HT1080 (cell line): ENCODE data around the gene CTNNA2. TPM values are rescaled to one million over a fixed set of nuclear protein-coding genes. Genes with fewer than 3 reads are reported as not detected.

ENCODE experiments used
- DNase-seq: peaks from one replicate; pipeline ENCODE4 v3.0.0-alpha.2; 2015; ENCODE audit warnings: low read depth
- total RNA-seq: library from RNA; depleted of rRNA; stranded (reverse); fragments of >200 nt; shearing (Covaris generic); gene quantifications from 2 replicates; pipeline ENCODE4 v1.2.3, GENCODE V29; 2014

The CTNNA2 gene
- total RNA-seq, 1 experiment from 2014 or later, result not detected

DNA sequence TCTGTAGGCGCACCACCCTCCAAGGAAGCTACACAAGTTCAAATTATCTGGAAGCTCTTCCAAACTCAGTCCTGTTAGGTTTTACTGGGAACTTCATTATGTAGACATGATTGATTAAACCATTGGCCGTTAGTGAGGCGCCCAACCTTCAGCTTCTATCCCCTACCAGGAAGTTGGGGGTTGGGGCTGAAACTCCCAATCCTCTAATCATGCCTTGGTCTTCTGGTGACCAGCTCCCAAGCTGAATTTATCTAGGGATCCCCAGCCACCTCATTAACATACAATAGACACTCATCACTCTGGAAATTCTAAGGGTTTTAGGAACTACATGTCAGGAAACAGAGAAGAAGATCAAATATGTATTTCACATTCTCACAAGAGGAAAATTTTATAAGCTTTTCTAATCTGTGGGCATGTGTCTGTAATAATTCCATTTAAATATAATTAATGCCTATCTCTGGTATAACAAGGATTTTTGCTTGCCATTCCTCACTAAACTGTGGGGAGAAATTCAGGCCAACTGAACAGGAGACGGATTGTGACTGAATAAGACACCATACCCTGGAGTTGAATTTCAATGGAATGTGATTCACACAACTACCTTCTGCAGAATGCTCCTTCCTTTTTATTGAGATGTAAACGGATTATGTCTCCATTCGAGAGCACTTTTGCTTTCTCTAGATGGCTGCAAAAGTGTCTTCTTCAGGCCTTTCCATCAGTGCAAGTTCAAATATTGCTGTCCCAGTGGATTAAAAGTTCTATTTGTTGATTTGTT, 463.1 kb downstream of the CTNNA2 start:
- no peak for DNase-seq

DNA sequence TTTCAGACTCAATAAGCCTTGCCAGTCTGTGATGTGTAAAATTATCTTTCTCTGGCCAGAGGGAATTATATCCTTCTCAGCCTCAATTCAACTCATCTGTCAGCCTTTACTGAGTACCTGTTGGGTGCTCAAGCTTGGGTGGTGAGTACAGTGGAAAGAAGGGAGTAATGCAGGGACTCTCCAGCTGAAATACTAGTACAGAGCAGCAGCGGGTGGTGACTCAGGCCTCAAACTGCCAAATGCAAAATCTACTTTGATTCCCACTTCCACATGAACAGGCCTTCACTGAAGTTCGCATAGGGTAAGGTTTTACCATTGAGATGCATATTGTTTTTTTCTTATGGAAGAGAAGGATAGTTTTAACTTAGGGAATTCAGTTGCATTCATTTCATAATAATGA, 464.9 kb downstream of the CTNNA2 start:
- DNase-seq, result peak; percentile 8

GRCh38 chr2:79980116-79980515, 467.3 kb downstream of the CTNNA2 start:
- no peak for DNase-seq

DNA sequence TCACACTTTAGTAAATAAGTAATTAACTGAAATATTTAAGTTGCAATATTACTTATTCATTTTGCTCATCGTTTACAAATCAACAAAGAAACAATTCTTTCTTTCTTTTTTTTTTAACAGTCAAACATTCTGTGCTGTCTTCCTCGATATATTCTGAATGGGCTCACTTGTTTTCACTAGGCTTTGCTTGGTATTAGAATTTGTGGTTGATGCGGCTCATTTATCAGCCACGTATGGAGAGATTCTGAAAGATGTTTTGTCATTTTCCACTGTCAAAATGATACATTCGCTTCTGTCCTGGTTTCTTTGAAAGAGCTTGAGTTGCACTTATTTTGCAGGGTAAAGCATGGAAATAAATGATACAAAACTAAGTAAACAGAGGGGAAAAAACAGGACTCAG, 468.0 kb downstream of the CTNNA2 start:
- DNase-seq, result no peak

DNA sequence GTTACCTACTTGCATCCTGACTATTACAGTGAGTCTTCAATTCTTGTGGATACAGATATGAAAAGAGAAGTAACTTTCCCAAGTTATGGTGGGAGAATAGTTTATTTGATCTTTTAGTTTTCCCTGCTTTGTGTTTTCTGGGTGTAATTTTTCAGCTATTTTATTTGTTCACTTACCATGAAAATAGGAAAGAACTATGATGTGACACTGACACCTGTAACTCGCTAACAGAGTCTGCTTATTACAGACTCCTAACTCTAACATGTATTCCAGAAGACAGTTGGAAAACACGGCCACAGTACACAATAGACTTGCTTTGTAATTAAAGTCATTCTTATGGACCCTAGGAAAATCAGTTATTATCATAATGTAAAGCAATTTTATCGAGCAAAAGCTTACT, 468.5 kb downstream of the CTNNA2 start:
- DNase-seq, result no peak

DNA sequence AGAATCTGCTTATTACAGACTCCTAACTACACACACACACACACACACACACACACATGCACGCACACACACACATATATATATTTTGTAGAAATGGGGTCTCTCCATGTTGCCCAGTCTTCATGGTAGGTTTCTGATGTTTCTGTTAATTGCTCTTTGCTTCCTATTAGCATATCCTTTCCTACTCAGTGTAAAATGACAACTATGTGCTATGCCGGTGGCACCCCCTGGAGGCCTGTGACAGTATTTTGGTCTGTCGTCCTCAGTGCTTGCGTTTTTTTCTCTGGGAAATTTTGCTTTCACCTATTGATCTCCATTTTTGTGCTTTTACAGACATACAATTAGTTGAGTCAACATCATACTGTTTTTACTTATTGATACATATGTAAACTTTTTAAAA, 469.6 kb downstream of the CTNNA2 start:
- peak; percentile 16 for DNase-seq

DNA sequence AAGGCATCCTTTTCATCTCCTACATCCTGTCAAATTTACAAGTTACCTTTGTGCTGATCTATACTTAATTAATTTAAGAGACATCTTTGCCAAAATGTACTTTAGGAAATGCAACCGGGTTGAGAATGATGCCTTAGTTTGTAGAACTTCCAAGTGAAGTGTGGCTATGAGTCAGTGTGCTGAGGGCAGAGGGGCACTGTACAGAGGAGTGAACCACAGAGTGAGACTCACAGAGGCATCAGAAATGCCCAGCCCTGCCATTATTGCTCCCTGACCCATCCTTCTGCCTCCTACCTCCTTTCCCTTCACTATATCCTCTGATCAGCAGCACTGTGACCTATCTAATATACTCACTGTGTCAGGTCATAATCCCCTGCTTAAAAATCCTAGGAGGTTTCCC, 471.6 kb downstream of the CTNNA2 start:
- peak; percentile 1 for DNase-seq

DNA sequence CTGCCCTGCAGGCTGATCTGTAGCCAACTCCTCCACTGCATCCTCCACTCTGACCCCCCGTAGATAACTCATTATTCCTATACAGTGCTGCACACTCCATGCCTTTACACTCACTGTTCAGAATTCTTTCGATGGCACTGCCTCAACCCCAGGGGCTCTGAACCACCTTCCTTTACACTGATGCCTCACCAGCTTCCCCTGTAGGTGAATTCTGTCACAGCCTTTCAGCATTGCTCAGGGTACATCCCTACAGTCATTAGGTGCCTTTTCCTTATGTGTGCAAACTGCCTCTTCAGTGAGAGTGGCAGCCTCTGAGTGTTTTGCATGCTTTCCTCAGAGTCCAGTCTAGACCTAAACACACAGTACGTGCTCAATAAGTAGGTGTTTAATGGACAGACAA, 472.3 kb downstream of the CTNNA2 start:
- DNase-seq, result no peak

- DNase-seq, result no peak
Observed at GRCh38 chr2:79985571-79985970, 472.7 kb downstream of the CTNNA2 start.

DNA sequence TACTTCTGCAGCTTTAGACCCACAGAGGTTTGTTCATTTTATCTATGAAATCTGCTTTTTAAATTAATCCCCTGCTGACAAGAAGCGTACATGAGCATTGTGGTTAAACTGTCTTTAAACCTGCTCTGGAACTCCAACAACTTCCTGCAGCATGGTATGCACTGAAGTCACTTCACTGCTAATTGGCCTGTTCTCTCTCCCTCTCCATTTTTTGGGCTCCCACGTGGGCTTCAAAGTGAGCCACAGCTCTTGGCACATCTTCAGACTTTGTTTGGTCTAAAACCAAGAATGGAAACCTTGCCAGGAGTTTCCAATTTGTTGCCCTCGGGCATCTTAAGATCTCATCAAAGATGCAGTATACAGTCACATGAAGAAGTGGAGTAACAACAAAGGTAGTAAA, 480.3 kb downstream of the CTNNA2 start:
- DNase-seq, result no peak

DNA sequence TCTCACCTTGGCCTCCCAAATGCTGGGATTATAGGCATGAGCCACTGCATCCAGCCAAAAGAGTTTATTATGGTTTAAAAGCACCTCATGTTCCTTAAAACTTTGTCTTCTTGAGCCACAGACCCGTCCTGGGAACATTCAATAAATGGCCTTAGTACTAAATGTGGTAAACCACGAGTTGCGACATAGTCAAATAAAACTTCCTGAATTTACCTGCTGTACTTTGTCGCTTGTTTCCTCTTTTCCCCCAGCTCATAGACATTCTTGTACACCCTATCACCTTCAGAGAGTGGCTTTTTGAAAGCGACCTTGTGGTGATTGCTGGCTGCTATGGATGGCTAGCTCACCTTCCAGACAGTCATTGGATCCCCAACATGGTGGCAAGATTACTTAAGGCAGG, 481.3 kb downstream of the CTNNA2 start:
- no peak for DNase-seq

- DNase-seq, result no peak
Observed at GRCh38 chr2:79994965-79995364, 482.1 kb downstream of the CTNNA2 start.

- peak; percentile 15 for DNase-seq
Observed at GRCh38 chr2:79996709-79997108, 483.9 kb downstream of the CTNNA2 start.

DNA sequence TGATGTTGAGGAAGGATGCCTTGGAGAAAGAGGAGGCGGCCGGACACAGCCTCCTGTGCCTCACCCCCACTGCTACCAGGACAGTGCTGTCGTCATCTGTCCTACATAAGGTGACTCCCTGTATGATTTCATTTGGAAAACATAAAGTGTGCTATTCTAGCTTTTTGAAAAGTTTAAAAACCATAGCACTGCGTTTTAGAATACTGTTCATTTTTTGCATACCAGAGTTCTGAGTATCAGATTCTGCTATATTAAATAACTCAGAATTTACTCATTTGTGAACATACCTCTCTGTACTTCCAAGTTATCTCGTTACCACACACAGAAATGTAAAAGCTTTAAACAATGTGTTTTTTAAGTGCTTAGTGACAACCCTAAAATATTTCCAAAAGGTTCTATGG, 488.9 kb downstream of the CTNNA2 start:
- DNase-seq, result no peak

DNA sequence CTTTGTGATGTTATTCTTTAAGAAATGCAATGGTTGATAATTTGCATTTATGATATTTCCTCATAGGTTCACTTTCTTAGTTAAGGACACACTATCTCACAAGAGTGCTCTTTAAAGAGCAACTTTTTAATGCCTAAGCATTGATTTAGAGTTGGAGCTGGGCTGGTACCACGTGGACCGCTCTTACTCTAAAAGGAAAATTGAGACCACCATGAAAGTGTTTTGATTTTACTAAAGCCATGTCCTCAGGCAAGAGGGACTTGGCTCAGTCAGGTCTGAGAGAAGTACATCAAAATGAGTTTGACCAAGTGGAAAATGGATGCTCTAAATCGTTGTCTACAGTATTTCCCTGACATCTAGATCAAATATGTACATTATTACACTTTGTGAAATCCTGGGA, 489.3 kb downstream of the CTNNA2 start:
- DNase-seq, result no peak

GRCh38 chr2:80002568-80003157, 489.8 kb downstream of the CTNNA2 start:
- no peak for DNase-seq

DNA sequence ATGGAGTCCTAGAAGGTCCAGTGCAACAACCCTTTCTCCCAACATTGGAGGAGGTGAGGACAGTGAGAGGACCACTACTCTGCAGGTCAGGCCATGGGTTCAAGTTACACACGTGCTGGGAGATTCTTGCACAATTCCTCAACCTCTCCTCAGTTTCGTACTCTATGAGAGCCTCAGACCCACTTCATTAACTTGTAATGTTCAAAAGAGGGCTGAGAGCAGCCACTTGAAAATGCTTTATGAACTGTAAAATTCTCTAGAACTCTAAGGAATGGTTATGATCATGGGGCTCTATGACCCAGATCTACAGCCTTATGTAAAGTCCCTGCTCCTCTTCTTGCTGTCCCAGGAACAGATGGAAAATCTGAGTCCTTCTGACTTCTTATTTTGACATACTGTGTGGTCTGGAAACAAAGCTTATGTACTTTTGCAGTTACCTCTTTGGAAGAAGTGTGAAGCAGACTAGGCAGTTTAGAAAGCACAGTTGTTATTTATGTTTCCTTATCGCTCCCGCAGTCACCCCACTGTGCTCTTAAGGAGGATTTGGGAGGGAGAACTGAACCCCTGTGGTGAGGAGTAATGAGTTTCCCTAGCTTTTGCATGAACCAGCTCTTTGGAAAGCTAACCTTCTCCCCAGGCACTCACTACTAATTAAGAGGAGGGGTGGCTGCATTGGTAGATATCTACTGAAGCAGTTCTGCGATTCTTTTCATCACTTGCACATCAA, 495.1 kb downstream of the CTNNA2 start:
- no peak for DNase-seq

- no peak for DNase-seq
Observed at GRCh38 chr2:80008596-80008995, 495.7 kb downstream of the CTNNA2 start.

GRCh38 chr2:80009211-80009610, 496.4 kb downstream of the CTNNA2 start:
- DNase-seq, result no peak

- no peak for DNase-seq
Observed at GRCh38 chr2:80012061-80012460, 499.2 kb downstream of the CTNNA2 start.

DNA sequence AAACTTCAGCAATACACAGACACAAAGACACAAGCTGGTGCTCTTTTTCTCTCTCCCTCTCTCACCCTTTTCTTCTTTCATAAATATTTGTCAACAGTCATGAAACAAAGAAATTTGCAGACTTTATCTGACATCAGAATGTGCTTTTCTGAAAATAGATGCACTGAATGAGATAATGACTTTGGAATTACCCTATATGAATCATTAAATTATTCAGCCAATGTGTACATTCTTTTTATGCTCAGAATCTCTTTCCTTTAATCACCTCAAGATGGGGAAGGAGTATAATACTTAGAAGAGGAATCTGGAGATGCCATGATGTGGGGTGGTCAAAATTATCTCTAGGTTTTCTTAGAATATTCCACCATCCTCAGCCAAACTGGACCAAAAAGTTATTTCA, 501.8 kb downstream of the CTNNA2 start:
- no peak for DNase-seq

- no peak for DNase-seq
Observed at GRCh38 chr2:80016171-80016570, 503.3 kb downstream of the CTNNA2 start.
